Measurements from ENCODE around the gene DAAM1.
A peak's percentile ranks its signal among the peaks of the same experiment; 100 is the strongest.

Gene DAAM1

DNA sequence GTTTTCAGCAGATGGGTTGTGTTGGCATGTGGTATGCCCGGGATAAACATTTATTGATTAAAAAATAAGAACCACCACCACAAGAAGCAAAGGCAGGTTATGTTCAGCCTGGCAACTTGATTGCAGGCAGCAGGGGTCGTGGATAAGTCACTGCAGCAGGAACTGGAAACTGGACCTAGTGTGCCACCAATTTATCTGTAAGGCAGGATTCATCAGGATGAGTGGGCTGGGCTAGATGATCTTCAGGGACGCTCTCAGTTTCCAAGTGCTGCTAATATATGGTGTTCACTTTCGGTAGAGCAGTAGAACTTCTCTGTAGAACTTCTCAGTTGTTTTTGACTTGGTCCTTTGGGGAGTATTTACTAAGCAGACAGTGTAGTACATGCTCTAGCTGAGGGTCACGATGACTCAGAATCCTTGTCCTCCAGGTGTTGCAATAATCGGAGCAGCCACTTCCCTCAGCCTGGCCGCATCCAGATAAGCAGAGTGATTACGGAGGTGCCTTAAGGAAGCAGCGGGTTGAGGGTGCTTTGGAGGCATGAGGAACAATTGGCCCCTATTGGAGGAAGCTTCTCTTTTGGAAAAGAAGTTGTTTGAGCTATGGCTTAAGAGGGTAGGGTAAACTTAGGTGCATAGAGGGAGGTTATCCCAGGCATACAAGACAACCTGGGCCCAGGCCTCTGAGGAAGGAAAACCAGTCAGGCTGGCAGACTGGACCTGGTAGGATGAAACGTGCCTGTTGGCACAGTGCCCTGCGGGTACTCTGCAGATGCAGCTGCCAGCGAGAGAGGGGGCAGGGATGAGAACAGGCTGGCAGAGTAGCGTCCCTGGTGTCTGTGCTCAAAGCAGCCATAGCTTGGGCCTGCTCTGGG lies 172.7 kb downstream of the DAAM1 start:
- DNase-seq (ENCODE audit: low spot score) (peak; percentile 89), FAIRE-seq (peak; percentile 96)

GRCh38 chr14:59362513-59362912 lies 174.0 kb downstream of the DAAM1 start:
- FAIRE-seq (no peak), DNase-seq (ENCODE audit: low spot score) (no peak)

- FAIRE-seq (peak; percentile 27), DNase-seq (ENCODE audit: low spot score) (peak; percentile 54)
Observed at GRCh38 chr14:59363531-59364226, 175.2 kb downstream of the DAAM1 start.

GRCh38 chr14:59370158-59370742 lies 181.8 kb downstream of the DAAM1 start:
- DNase-seq (ENCODE audit: low spot score) (no peak), FAIRE-seq (no peak)

DNA sequence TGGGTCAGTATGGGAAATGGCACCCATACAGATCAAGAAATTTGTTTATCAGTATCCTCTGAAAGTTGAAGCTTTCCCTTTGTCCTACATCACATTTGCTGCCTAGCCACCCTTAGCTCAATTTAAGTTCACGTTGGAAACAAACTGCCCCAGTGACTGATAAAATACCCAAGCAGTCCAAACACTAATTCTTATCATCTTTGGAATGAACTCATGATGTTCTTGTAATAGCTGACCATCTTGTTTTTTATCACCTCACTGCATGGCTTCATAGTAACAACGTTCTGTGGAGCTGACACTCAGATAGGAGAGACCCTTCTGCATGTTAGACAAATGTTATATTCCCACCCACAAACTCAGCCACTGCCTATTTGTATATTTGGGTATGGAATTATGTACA lies 183.3 kb downstream of the DAAM1 start:
- peak; percentile 35 for FAIRE-seq

DNA sequence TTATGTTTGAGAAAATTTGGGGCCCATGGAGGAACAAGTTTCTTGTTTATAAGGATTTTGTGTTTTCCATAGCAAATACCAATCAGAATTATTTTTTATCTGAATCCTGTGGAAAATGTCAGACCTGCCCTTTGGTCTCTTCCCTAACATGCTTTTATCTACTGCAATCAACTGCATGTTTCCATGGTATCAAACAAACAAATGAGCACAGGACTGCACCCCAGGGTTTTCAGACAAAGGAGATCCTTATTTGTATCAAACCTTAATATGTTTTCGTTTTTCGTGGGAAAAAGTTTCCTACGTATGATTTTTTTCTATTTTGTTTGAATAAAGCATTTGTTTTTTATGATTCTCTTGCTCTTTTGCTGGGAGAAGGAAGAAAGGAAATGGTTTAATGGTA lies 185.6 kb downstream of the DAAM1 start:
- FAIRE-seq (peak; percentile 5), DNase-seq (ENCODE audit: low spot score) (no peak)

More for the DNA sequence above, 183.3 kb downstream of the DAAM1 start:
- no peak for DNase-seq (ENCODE audit: low spot score)

GRCh38 chr14:59376686-59377085 lies 188.2 kb downstream of the DAAM1 start:
- DNase-seq (ENCODE audit: low spot score): no peak
- no peak for FAIRE-seq

GRCh38 chr14:59377491-59377890 lies 189.0 kb downstream of the DAAM1 start:
- FAIRE-seq (no peak), DNase-seq (ENCODE audit: low spot score) (no peak)

- DNase-seq (ENCODE audit: low spot score) (no peak), FAIRE-seq (peak; percentile 20)
Observed at GRCh38 chr14:59377991-59378601, 189.6 kb downstream of the DAAM1 start.

GRCh38 chr14:59389936-59390335 lies 201.5 kb downstream of the DAAM1 start:
- no peak for DNase-seq (ENCODE audit: low spot score)
- no peak for FAIRE-seq

- FAIRE-seq (no peak), DNase-seq (ENCODE audit: low spot score) (no peak)
Observed at GRCh38 chr14:59391388-59391787, 202.9 kb downstream of the DAAM1 start.

- DNase-seq (ENCODE audit: low spot score): no peak
Observed at GRCh38 chr14:59394268-59394667, 205.8 kb downstream of the DAAM1 start.

DNA sequence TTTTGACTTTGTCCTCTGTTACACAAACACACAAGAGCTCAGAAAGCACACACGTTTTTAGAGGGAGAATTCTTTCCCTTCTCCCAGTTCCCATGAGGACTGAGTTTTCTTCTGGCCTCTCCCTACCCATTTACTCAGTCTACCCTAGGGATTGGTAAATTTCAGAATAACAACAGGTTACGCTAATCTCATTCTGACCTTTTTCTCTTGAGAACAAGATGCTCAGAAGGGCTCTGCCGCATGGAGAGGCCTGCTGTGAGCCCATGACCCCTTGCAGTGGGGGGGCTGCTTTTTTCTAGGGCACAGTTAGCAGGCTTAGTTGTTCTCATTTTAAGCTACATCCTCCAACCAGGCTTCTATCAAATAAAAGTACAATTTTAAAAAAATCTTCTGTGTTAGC lies 207.2 kb downstream of the DAAM1 start:
- FAIRE-seq (no peak), DNase-seq (ENCODE audit: low spot score) (no peak)

More at GRCh38 chr14:59394268-59394667, 205.8 kb downstream of the DAAM1 start:
- no peak for FAIRE-seq

DNA sequence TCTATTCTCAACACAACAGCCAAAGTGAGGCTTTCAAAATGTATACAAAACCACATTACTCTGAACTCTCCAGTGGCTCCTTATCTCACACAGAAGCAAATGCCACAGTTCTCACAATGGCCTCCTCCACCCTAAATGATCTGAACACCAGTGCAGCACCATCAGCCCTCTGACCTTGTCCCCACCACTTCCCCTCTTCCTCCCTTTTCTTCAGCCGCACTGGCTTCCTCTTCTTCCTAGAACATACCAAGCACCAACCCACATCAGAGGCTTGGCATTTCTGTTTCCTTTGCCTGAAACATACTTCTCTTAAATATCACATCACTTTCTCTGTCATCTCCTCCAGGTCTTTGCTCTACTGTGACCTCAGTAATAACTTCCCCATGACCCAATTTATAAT lies 210.4 kb downstream of the DAAM1 start:
- peak; percentile 20 for FAIRE-seq

GRCh38 chr14:59406454-59407245 lies 218.2 kb downstream of the DAAM1 start:
- DNase-seq (ENCODE audit: low spot score) (no peak), FAIRE-seq (no peak)

More for the DNA sequence above, 210.4 kb downstream of the DAAM1 start:
- no peak for DNase-seq (ENCODE audit: low spot score)

GRCh38 chr14:59407246-59408010 lies 219.0 kb downstream of the DAAM1 start:
- DNase-seq (ENCODE audit: low spot score) (no peak), FAIRE-seq (no peak)

GRCh38 chr14:59415836-59416602 lies 227.6 kb downstream of the DAAM1 start:
- no peak for FAIRE-seq
- no peak for DNase-seq (ENCODE audit: low spot score)

- FAIRE-seq: no peak
- no peak for DNase-seq (ENCODE audit: low spot score)
Observed at GRCh38 chr14:59417311-59417710, 228.8 kb downstream of the DAAM1 start.

- FAIRE-seq: no peak
- DNase-seq (ENCODE audit: low spot score): no peak
Observed at GRCh38 chr14:59419303-59419702, 230.8 kb downstream of the DAAM1 start.

All from urothelium cell line (cell line).